SK-N-SH treated with all-trans-retinoic acid at 6 μM for 48 hours (cell line): ENCODE data around the gene CATSPERB.

Experiments
- ATAC-seq: fragments of 200-7000 bp; cut with Tn5 transposase; 3 replicates; pipeline ENCODE4 v1.9.1; 2020; ENCODE audit warnings: mild to moderate bottlenecking, moderate library complexity
- ARNTL ChIP-seq: fragments of 450-650 bp; formaldehyde crosslinking; IDR thresholded peaks from 2 replicates; pipeline ENCODE4 v1.5.0; 2020; ENCODE audit warnings: low read depth, mild to moderate bottlenecking, moderate library complexity, borderline replicate concordance
- CSDC2 ChIP-seq: fragments of 250-450 bp; sonication (Bioruptor Pico); IDR thresholded peaks from 2 replicates; pipeline ENCODE4 v1.5.0; 2020; ENCODE audit warnings: mild to moderate bottlenecking, moderate library complexity
- ESRRG ChIP-seq: fragments of 250-450 bp; sonication (Bioruptor Pico); IDR thresholded peaks from 2 replicates; pipeline ENCODE4 v1.6.1; 2021; ENCODE audit warnings: mild to moderate bottlenecking
- GLIS3 ChIP-seq: fragments of 250-450 bp; sonication (Bioruptor Pico); IDR thresholded peaks from 2 replicates; pipeline ENCODE4 v1.5.0; 2020; ENCODE audit warnings: mild to moderate bottlenecking, moderate library complexity
- ISL1 ChIP-seq: fragments of 250-450 bp; sonication (Bioruptor Pico); IDR thresholded peaks from 2 replicates; pipeline ENCODE4 v2.1.2; 2022; ENCODE audit warnings: mild to moderate bottlenecking, moderate library complexity
- OSR1 ChIP-seq: fragments of 250-450 bp; sonication (Bioruptor Pico); IDR thresholded peaks from 2 replicates; pipeline ENCODE4 v1.8.0; 2022; ENCODE audit warnings: moderate library complexity, mild to moderate bottlenecking, inconsistent platforms
- RARB ChIP-seq: fragments of 250-450 bp; sonication (Bioruptor Pico); IDR thresholded peaks from 2 replicates; pipeline ENCODE4 v1.8.0; 2021; ENCODE audit warnings: mild to moderate bottlenecking, moderate library complexity
- SNAI2 ChIP-seq: fragments of 250-450 bp; sonication (Bioruptor Pico); IDR thresholded peaks from 2 replicates; pipeline ENCODE4 v1.5.0; 2020; ENCODE audit warnings: mild to moderate bottlenecking, moderate library complexity
- TCF4 ChIP-seq: fragments of 250-450 bp; sonication (Bioruptor Pico); IDR thresholded peaks from 2 replicates; pipeline ENCODE4 v1.8.0; 2021; ENCODE audit warnings: mild to moderate bottlenecking, moderate library complexity, borderline replicate concordance
- TOX ChIP-seq: fragments of 250-450 bp; sonication (Bioruptor Pico); IDR thresholded peaks from 2 replicates; pipeline ENCODE4 v1.8.0; 2021; ENCODE audit warnings: mild to moderate bottlenecking, moderate library complexity, borderline replicate concordance
- ZC3H10 ChIP-seq: fragments of 250-450 bp; sonication (Bioruptor Pico); IDR thresholded peaks from 2 replicates; pipeline ENCODE4 v1.5.1; 2021; ENCODE audit warnings: mild to moderate bottlenecking, moderate library complexity
- ZFP3 ChIP-seq: fragments of 250-450 bp; sonication (Bioruptor Pico); IDR thresholded peaks from 2 replicates; pipeline ENCODE4 v1.5.0; 2020; ENCODE audit warnings: mild to moderate bottlenecking, moderate library complexity
- ZNF8 ChIP-seq: fragments of 450-650 bp; formaldehyde crosslinking; IDR thresholded peaks from 2 replicates; pipeline ENCODE4 v1.5.0; 2020; ENCODE audit warnings: mild to moderate bottlenecking, moderate library complexity
- TF ChIP-seq, protein P1 (sequence below): fragments of 250-450 bp; sonication (Bioruptor Pico); IDR thresholded peaks from 2 replicates; pipeline ENCODE4 v1.5.0; 2020; ENCODE audit warnings: mild to moderate bottlenecking, moderate library complexity
- TF ChIP-seq, protein P2 (sequence below): fragments of 250-450 bp; sonication (Bioruptor Pico); IDR thresholded peaks from 2 replicates; pipeline ENCODE4 v1.5.1; 2020; ENCODE audit warnings: low read depth, mild to moderate bottlenecking, moderate library complexity
- TF ChIP-seq, protein P3 (sequence below): fragments of 250-450 bp; sonication (Bioruptor Pico); IDR thresholded peaks from 2 replicates; pipeline ENCODE4 v1.8.0; 2021; ENCODE audit warnings: low read depth, mild to moderate bottlenecking, moderate library complexity, borderline replicate concordance
- TF ChIP-seq, protein P4 (sequence below): fragments of 250-450 bp; sonication (Bioruptor Pico); IDR thresholded peaks from 2 replicates; pipeline ENCODE4 v1.5.1; 2021; ENCODE audit warnings: mild to moderate bottlenecking, moderate library complexity
- TF ChIP-seq, protein P5 (sequence below): fragments of 250-450 bp; sonication (Bioruptor Pico); IDR thresholded peaks from 2 replicates; pipeline ENCODE4 v1.8.0; 2020; ENCODE audit warnings: mild to moderate bottlenecking, moderate library complexity, borderline replicate concordance

CATSPERB gene

DNA sequence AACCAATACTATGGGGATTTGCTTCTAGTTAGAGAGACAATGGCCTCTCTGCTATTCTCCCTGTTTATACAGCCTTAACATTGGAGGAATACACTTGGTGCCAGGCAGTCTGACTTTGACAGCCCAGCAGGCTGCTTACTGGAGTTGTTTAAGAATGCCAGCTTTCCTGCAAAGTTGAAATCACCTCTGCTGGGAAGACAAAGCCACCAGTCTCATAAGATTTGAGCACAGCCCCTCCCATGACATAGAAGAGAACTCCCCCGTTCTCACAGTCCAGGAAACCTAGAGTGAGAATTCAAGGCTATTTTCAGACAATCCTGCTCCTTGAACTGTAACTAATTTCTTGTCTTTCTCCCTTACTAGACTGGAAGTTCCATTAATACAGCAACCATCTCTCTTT lies 21.1 kb upstream of the CATSPERB start:
- ATAC-seq = no peak
- TF ChIP-seq, protein P1, sequence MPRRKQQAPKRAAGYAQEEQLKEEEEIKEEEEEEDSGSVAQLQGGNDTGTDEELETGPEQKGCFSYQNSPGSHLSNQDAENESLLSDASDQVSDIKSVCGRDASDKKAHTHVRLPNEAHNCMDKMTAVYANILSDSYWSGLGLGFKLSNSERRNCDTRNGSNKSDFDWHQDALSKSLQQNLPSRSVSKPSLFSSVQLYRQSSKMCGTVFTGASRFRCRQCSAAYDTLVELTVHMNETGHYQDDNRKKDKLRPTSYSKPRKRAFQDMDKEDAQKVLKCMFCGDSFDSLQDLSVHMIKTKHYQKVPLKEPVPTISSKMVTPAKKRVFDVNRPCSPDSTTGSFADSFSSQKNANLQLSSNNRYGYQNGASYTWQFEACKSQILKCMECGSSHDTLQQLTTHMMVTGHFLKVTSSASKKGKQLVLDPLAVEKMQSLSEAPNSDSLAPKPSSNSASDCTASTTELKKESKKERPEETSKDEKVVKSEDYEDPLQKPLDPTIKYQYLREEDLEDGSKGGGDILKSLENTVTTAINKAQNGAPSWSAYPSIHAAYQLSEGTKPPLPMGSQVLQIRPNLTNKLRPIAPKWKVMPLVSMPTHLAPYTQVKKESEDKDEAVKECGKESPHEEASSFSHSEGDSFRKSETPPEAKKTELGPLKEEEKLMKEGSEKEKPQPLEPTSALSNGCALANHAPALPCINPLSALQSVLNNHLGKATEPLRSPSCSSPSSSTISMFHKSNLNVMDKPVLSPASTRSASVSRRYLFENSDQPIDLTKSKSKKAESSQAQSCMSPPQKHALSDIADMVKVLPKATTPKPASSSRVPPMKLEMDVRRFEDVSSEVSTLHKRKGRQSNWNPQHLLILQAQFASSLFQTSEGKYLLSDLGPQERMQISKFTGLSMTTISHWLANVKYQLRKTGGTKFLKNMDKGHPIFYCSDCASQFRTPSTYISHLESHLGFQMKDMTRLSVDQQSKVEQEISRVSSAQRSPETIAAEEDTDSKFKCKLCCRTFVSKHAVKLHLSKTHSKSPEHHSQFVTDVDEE = no peak
- TF ChIP-seq ZC3H10 (CRISPR knock-in tag) (no peak), TCF4 (no peak), CSDC2 (CRISPR knock-in tag) (no peak), ISL1 (CRISPR knock-in tag) (no peak), ZNF8 (no peak), GLIS3 (CRISPR knock-in tag) (no peak), OSR1 (CRISPR knock-in tag) (no peak), ZFP3 (no peak)
- TF ChIP-seq, protein P2, sequence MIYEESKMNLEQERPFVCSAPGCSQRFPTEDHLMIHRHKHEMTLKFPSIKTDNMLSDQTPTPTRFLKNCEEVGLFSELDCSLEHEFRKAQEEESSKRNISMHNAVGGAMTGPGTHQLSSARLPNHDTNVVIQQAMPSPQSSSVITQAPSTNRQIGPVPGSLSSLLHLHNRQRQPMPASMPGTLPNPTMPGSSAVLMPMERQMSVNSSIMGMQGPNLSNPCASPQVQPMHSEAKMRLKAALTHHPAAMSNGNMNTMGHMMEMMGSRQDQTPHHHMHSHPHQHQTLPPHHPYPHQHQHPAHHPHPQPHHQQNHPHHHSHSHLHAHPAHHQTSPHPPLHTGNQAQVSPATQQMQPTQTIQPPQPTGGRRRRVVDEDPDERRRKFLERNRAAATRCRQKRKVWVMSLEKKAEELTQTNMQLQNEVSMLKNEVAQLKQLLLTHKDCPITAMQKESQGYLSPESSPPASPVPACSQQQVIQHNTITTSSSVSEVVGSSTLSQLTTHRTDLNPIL = no peak

DNA sequence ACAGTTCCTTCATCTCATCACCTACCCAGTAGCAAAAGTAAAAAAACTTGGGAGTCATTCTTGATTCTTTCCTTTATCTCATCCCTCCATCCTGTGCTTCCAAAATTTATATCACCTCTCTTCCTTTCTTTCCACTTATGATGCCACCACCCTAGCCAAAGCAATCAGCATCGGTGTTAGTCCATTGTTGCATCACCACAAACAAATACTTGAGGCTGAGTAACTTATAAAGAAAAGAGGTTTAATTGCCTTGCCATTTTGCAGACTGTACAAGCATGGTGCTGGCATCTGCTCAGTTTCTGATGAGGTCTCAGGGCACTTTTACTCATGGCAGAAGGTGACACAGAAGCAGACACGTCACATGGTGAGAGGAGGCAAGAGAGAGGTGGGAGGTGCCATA lies 19.8 kb upstream of the CATSPERB start:
- TF ChIP-seq SNAI2 (CRISPR knock-in tag) (no peak), RARB (CRISPR knock-in tag) (no peak), ZC3H10 (CRISPR knock-in tag) (no peak), ISL1 (CRISPR knock-in tag) (no peak), TCF4 (no peak), ARNTL (no peak)
- TF ChIP-seq, protein P3, sequence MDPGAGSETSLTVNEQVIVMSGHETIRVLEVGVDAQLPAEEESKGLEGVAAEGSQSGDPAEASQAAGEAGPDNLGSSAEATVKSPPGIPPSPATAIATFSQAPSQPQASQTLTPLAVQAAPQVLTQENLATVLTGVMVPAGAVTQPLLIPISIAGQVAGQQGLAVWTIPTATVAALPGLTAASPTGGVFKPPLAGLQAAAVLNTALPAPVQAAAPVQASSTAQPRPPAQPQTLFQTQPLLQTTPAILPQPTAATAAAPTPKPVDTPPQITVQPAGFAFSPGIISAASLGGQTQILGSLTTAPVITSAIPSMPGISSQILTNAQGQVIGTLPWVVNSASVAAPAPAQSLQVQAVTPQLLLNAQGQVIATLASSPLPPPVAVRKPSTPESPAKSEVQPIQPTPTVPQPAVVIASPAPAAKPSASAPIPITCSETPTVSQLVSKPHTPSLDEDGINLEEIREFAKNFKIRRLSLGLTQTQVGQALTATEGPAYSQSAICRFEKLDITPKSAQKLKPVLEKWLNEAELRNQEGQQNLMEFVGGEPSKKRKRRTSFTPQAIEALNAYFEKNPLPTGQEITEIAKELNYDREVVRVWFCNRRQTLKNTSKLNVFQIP (CRISPR knock-in tag) = no peak
- no peak for ATAC-seq

DNA sequence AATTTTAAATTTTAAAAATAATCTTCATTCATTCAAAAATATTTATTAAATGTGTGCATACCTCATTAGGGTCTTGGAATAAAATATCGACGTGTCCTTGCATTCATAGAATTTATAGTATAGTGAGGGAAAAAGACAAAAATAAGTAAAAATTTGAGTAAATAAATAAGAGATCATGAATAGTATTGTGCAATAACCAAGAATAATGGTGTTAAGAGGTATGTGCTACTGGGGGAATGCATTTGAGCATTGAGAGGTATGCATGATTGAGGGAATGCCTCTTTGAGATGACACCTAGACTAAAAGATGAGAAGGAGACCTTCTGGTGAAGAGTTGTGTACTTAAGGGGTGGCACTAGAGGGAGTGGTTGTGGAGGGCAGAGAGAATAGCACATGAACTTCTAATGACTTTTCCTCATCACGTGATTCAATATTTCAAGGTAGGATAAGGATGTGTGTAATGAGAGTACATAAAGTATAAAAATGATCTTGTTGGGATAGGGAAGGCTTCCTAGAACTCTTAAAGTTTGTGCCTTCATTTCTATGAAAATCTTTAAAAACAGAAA lies 18.8 kb upstream of the CATSPERB start:
- ATAC-seq = no peak
- no peak for TF ChIP-seq TOX (CRISPR knock-in tag)

DNA sequence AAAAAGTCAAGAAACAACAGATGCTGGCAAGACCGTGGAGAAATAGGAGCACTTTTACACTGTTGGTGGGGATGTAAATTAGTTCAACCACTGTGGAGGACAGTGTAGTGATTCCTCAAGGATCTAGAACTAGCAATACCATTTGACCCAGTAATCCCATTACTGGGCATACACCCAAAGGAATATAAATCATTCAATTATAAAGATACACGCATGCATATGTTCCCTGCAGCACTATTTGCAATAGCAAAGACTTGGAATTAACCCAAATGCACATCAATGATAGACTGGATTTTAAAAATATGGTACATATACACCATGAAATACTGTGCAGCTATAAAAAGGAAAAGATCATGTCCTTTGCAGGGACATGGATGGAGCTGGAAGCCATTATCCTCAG lies 18.0 kb upstream of the CATSPERB start:
- TF ChIP-seq, protein P1 = no peak
- TF ChIP-seq SNAI2 (CRISPR knock-in tag) (no peak), ESRRG (CRISPR knock-in tag) (no peak), GLIS3 (CRISPR knock-in tag) (no peak), CSDC2 (CRISPR knock-in tag) (no peak), OSR1 (CRISPR knock-in tag) (no peak), RARB (CRISPR knock-in tag) (no peak)
- TF ChIP-seq, protein P4, sequence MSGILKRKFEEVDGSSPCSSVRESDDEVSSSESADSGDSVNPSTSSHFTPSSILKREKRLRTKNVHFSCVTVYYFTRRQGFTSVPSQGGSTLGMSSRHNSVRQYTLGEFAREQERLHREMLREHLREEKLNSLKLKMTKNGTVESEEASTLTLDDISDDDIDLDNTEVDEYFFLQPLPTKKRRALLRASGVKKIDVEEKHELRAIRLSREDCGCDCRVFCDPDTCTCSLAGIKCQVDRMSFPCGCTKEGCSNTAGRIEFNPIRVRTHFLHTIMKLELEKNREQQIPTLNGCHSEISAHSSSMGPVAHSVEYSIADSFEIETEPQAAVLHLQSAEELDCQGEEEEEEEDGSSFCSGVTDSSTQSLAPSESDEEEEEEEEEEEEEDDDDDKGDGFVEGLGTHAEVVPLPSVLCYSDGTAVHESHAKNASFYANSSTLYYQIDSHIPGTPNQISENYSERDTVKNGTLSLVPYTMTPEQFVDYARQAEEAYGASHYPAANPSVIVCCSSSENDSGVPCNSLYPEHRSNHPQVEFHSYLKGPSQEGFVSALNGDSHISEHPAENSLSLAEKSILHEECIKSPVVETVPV (CRISPR knock-in tag) = no peak
- TF ChIP-seq, protein P2 = no peak
- TF ChIP-seq, protein P5, sequence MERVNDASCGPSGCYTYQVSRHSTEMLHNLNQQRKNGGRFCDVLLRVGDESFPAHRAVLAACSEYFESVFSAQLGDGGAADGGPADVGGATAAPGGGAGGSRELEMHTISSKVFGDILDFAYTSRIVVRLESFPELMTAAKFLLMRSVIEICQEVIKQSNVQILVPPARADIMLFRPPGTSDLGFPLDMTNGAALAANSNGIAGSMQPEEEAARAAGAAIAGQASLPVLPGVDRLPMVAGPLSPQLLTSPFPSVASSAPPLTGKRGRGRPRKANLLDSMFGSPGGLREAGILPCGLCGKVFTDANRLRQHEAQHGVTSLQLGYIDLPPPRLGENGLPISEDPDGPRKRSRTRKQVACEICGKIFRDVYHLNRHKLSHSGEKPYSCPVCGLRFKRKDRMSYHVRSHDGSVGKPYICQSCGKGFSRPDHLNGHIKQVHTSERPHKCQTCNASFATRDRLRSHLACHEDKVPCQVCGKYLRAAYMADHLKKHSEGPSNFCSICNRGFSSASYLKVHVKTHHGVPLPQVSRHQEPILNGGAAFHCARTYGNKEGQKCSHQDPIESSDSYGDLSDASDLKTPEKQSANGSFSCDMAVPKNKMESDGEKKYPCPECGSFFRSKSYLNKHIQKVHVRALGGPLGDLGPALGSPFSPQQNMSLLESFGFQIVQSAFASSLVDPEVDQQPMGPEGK (CRISPR knock-in tag) = no peak

More for the DNA sequence above, 18.0 kb upstream of the CATSPERB start:
- ATAC-seq = no peak
